Activated B cell treated with CpG ODN at 0.5 μM for 24 hours (primary cell): ENCODE measurements around the gene CARS2. TPM values are rescaled to one million over a fixed set of nuclear protein-coding genes. Genes with fewer than 3 reads are reported as not detected.

Experiments
- ATAC-seq: fragments of 200-7000 bp; cut with Tn5 transposase; one replicate; pipeline ENCODE4 v1.10.0; 2021; ENCODE audit warnings: low read depth, mild to moderate bottlenecking, moderate library complexity
- CTCF ChIA-PET: fragments of 350-600 bp; sonication (Branson Sonifier 250); formaldehyde crosslinking; loops from one replicate; lab custom pipeline; 2021; ENCODE audit warnings: antibody characterized with exemption; lab: Charles Lee
- POLR2A ChIA-PET: fragments of 350-600 bp; sonication (Branson Sonifier 250); formaldehyde crosslinking; loops from one replicate; lab custom pipeline; 2021; ENCODE audit warnings: antibody characterized with exemption; lab: Charles Lee
- DNase-seq: peaks from one replicate; pipeline ENCODE4 v3.0.0; 2022
- H3K27ac Mint-ChIP-seq: one replicate; pipeline ENCODE4 v1.8.0; 2020; ENCODE audit warnings: mixed read lengths
- H3K27me3 Mint-ChIP-seq: one replicate; pipeline ENCODE4 v1.8.0; 2021; ENCODE audit warnings: mixed read lengths
- H3K36me3 Mint-ChIP-seq: one replicate; pipeline ENCODE4 v1.8.0; 2021; ENCODE audit warnings: low read depth, mixed read lengths
- H3K4me1 Mint-ChIP-seq: one replicate; pipeline ENCODE4 v1.8.0; 2021; ENCODE audit warnings: mixed read lengths
- H3K4me3 Mint-ChIP-seq: one replicate; pipeline ENCODE4 v1.8.0; 2020; ENCODE audit warnings: mild to moderate bottlenecking, mixed read lengths
- H3K9me3 Mint-ChIP-seq: one replicate; pipeline ENCODE4 v1.8.0; 2020; ENCODE audit warnings: mixed read lengths
- CTCF ChIP-seq: fragments of 200-600 bp; IDR thresholded peaks from one replicate; pipeline ENCODE4 v1.8.0; 2022; ENCODE audit warnings: antibody characterized with exemption, mild to moderate bottlenecking
- intact Hi-C: fragments of 100-400 bp; cut with micrococcal nuclease; formaldehyde crosslinking; loops from one replicate; pipeline ENCODE4 v1.15.1; 2024
- total RNA-seq: library from RNA; stranded (reverse); gene quantifications from 2 replicates; pipeline ENCODE4 v1.2.3, GENCODE V29; 2022

Gene CARS2
- total RNA-seq, 1 donor from 2014 or later: 115 TPM

- TF ChIP-seq CTCF: no peak
- Mint-ChIP-seq H3K4me1 (peaks cover 22% of the 10 kb centered on the region), H3K4me3 (no peak overlapping the region), H3K36me3 (peaks cover 37% of the 10 kb centered on the region), H3K27me3 (no peaks in the 10 kb centered on the region), H3K9me3 (no peaks in the 10 kb centered on the region), H3K27ac (no peak overlapping the region)
- ChIA-PET POLR2A (interaction anchor here (1.7 kb wide), 1 partner anchor 8 kb away, joined by 9 read pairs; no protein-coding TSS in a partner anchor), CTCF (no interaction called here)
- intact Hi-C loops: no loop called here
- DNase-seq: no peak
- no peak for ATAC-seq
Observed at GRCh38 chr13:110722971-110723370, 17.1 kb upstream of the CARS2 start.

- no peak for DNase-seq
- intact Hi-C loops: loop anchor here (10.0 kb wide), 2 partner anchors 934 to 1866 kb away; partner anchors contain the start of genes IRS2 and TUBGCP3
- CTCF ChIA-PET: interaction anchor here (3.2 kb wide), 1 partner anchor 74 kb away, joined by 16 read pairs; no protein-coding TSS in a partner anchor
Observed at GRCh38 chr13:110719036-110719710, 13.3 kb upstream of the CARS2 start.

GRCh38 chr13:110716247-110716515 is 10.3 kb upstream of the CARS2 start:
- Mint-ChIP-seq H3K9me3 (no peaks in the 10 kb centered on the region), H3K27me3 (no peaks in the 10 kb centered on the region), H3K4me3 (peak overlapping the region; percentile 96), H3K36me3 (peaks cover 31% of the 10 kb centered on the region), H3K27ac (peak overlapping the region; percentile 97), H3K4me1 (peaks cover 36% of the 10 kb centered on the region)
- CTCF ChIA-PET: interaction anchor here (3.2 kb wide), 1 partner anchor 71 kb away, joined by 16 read pairs; no protein-coding TSS in a partner anchor
- POLR2A ChIA-PET: interaction anchor here (1.1 to 6.8 kb wide), 5 partner anchors 10 to 469 kb away, joined by 4 to 169 read pairs (median 8); partner anchors contain the start of gene CARS2
- no peak for ATAC-seq
- DNase-seq: no peak
- intact Hi-C loops: loop anchor here (10.0 kb wide), 2 partner anchors 931 to 1869 kb away; partner anchors contain the start of genes IRS2 and TUBGCP3
- TF ChIP-seq CTCF: no peak

More at GRCh38 chr13:110719036-110719710, 13.3 kb upstream of the CARS2 start:
- Mint-ChIP-seq H3K4me3 (no peak overlapping the region), H3K27ac (no peak overlapping the region), H3K9me3 (no peaks in the 10 kb centered on the region), H3K4me1 (peaks cover 27% of the 10 kb centered on the region), H3K27me3 (no peaks in the 10 kb centered on the region), H3K36me3 (peaks cover 40% of the 10 kb centered on the region)
- no peak for ATAC-seq
- no peak for TF ChIP-seq CTCF
- POLR2A ChIA-PET: interaction anchor here (1.0 kb wide), 1 partner anchor 196 kb away, joined by 4 read pairs; the partner anchor contains the start of gene ANKRD10

- intact Hi-C loops: loop anchor here (1.0 to 10.0 kb wide), 10 partner anchors 9 to 1869 kb away; partner anchors contain the start of genes CARS2, IRS2 and TUBGCP3
- peak; percentile 62 for ATAC-seq
- Mint-ChIP-seq H3K36me3 (peaks cover 26% of the 10 kb centered on the region), H3K27me3 (no peaks in the 10 kb centered on the region), H3K9me3 (no peaks in the 10 kb centered on the region), H3K27ac (peak overlapping the region; percentile 97), H3K4me1 (peaks cover 39% of the 10 kb centered on the region), H3K4me3 (peak overlapping the region; percentile 96)
- ChIA-PET POLR2A (interaction anchor here (0.5 to 6.8 kb wide), 40 partner anchors 8 to 486 kb away, joined by 3 to 169 read pairs (median 5); partner anchors contain the start of genes ANKRD10, CARS2, NAXD and RAB20), CTCF (interaction anchor here (0.7 to 3.2 kb wide), 6 partner anchors 35 to 122 kb away, joined by 5 to 16 read pairs (median 6); no protein-coding TSS in a partner anchor)
- DNase-seq: peak; percentile 88
- no peak for TF ChIP-seq CTCF
Observed at GRCh38 chr13:110715395-110716246, 9.7 kb upstream of the CARS2 start.
